H1 (cell line): ENCODE data around the gene LMTK2.

ENCODE experiments used
- EZH2 ChIP-seq: fragments of 200-600 bp; sonication (generic); IDR thresholded peaks from 2 replicates; pipeline ENCODE4 v1.7.1; 2012; ENCODE audit warnings: low read depth, mild to moderate bottlenecking, moderate library complexity, low read length, inconsistent platforms; ENCODE audit not compliant: severe bottlenecking
- POLR2A ChIP-seq, 2 experiments: IDR thresholded peaks; 1 replicate in 1 of 2; 2 replicates in 1 of 2; pipeline ENCODE4 v1.6.1; 2011; ENCODE audit warnings: low read depth in 2 of 2, low read length in 2 of 2, mild to moderate bottlenecking in 2 of 2; ENCODE audit errors: control extremely low read depth in 1 of 2
- POLR2AphosphoS5 ChIP-seq: IDR thresholded peaks from 2 replicates; pipeline ENCODE4 v1.6.1; 2011; ENCODE audit warnings: low read depth, low read length
- TCF12 ChIP-seq: IDR thresholded peaks from 2 replicates; pipeline ENCODE4 v1.6.1; 2011; ENCODE audit warnings: low read depth, mild to moderate bottlenecking, low read length
- TF ChIP-seq, protein P1 (sequence below), 3 experiments: IDR thresholded peaks; 1 replicate in 2 of 3; 2 replicates in 1 of 3; pipeline versions ENCODE4 v1.5.1 to v1.6.1; 2011; ENCODE audit warnings: low read length in 3 of 3, mild to moderate bottlenecking in 3 of 3, inconsistent platforms in 2 of 3, low read depth in 1 of 3, moderate library complexity in 1 of 3; ENCODE audit not compliant: insufficient read depth in 1 of 3; ENCODE audit errors: control extremely low read depth in 1 of 3

DNA sequence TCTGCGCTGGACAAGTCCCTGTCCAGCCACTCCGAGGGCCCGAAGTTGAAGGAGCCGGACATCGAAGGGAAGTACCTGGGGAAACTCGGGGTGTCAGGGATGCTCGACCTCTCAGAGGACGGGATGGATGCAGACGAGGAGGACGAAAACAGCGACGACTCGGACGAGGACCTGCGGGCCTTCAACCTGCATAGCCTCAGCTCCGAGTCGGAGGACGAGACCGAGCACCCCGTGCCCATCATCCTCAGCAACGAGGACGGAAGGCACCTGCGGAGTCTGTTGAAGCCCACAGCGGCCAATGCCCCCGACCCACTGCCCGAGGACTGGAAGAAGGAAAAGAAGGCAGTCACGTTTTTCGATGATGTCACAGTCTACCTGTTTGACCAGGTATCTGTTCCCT is 87.5 kb downstream of the LMTK2 start:
- no peak for TF ChIP-seq EZH2
- no peak for TF ChIP-seq POLR2AphosphoS5
- no peak for TF ChIP-seq TCF12
- TF ChIP-seq, protein P1, sequence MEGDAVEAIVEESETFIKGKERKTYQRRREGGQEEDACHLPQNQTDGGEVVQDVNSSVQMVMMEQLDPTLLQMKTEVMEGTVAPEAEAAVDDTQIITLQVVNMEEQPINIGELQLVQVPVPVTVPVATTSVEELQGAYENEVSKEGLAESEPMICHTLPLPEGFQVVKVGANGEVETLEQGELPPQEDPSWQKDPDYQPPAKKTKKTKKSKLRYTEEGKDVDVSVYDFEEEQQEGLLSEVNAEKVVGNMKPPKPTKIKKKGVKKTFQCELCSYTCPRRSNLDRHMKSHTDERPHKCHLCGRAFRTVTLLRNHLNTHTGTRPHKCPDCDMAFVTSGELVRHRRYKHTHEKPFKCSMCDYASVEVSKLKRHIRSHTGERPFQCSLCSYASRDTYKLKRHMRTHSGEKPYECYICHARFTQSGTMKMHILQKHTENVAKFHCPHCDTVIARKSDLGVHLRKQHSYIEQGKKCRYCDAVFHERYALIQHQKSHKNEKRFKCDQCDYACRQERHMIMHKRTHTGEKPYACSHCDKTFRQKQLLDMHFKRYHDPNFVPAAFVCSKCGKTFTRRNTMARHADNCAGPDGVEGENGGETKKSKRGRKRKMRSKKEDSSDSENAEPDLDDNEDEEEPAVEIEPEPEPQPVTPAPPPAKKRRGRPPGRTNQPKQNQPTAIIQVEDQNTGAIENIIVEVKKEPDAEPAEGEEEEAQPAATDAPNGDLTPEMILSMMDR (IDR thresholded peaks at IDR 0.05; ENCODE audit: control extremely low read depth in 1 of 3, insufficient read depth in 1 of 3, low read depth in 1 of 3, low read length in 3 of 3) = no peak
- TF ChIP-seq POLR2A (IDR thresholded peaks at IDR 0.05; ENCODE audit: control extremely low read depth in 1 of 2, low read depth in 2 of 2, low read length in 2 of 2) = no peak
